ENCODE results near the gene PRPSAP2.
A peak's percentile ranks its signal among the peaks of the same experiment; 100 is the strongest.

The PRPSAP2 gene

GRCh38 chr17:18958611-18959010 is 100.7 kb downstream of the PRPSAP2 start:
- H3K4me3 ChIP-seq (ENCODE audit: low read depth, low read length) = no peak overlapping the region
- TF ChIP-seq CTCF (IDR thresholded peaks at IDR 0.05; ENCODE audit: borderline replicate concordance, insufficient read depth, low read depth, low read length) = no peak

GRCh38 chr17:18959071-18959844 is 101.3 kb downstream of the PRPSAP2 start:
- no peak overlapping the region for H3K4me3 ChIP-seq (ENCODE audit: low read depth, low read length)
- no peak for TF ChIP-seq CTCF (IDR thresholded peaks at IDR 0.05; ENCODE audit: borderline replicate concordance, insufficient read depth, low read depth, low read length)

GRCh38 chr17:18959845-18960240 is 101.9 kb downstream of the PRPSAP2 start:
- TF ChIP-seq CTCF (IDR thresholded peaks at IDR 0.05; ENCODE audit: borderline replicate concordance, insufficient read depth, low read depth, low read length) = no peak
- H3K4me3 ChIP-seq (ENCODE audit: low read depth, low read length) = no peak overlapping the region

GRCh38 chr17:18960241-18960665 is 102.3 kb downstream of the PRPSAP2 start:
- no peak for TF ChIP-seq CTCF (IDR thresholded peaks at IDR 0.05; ENCODE audit: borderline replicate concordance, insufficient read depth, low read depth, low read length)

GRCh38 chr17:18960803-18961511 is 103.0 kb downstream of the PRPSAP2 start:
- no peak overlapping the region for H3K4me3 ChIP-seq (ENCODE audit: low read depth, low read length)
- TF ChIP-seq CTCF (IDR thresholded peaks at IDR 0.05; ENCODE audit: borderline replicate concordance, insufficient read depth, low read depth, low read length) = peak; percentile 95

More at GRCh38 chr17:18960241-18960665, 102.3 kb downstream of the PRPSAP2 start:
- H3K4me3 ChIP-seq (ENCODE audit: low read depth, low read length) = no peak overlapping the region

- TF ChIP-seq CTCF (IDR thresholded peaks at IDR 0.05; ENCODE audit: borderline replicate concordance, insufficient read depth, low read depth, low read length) = no peak
- no peak overlapping the region for H3K4me3 ChIP-seq (ENCODE audit: low read depth, low read length)
These were observed 103.9 kb downstream of the PRPSAP2 start for GRCh38 chr17:18961634-18962493.

Data from GM12875 (cell line).